Measurements from ENCODE around the gene ZNF566. TPM values are rescaled to one million over a fixed set of nuclear protein-coding genes. Genes with fewer than 3 reads are reported as not detected.

The ZNF566 gene
- total and polyA plus RNA-seq, 2 of the 13 experiments (the other 11 are each of a cell fraction or from before 2014, with no cell fraction given) = 4.8 to 13.7 TPM

DNA sequence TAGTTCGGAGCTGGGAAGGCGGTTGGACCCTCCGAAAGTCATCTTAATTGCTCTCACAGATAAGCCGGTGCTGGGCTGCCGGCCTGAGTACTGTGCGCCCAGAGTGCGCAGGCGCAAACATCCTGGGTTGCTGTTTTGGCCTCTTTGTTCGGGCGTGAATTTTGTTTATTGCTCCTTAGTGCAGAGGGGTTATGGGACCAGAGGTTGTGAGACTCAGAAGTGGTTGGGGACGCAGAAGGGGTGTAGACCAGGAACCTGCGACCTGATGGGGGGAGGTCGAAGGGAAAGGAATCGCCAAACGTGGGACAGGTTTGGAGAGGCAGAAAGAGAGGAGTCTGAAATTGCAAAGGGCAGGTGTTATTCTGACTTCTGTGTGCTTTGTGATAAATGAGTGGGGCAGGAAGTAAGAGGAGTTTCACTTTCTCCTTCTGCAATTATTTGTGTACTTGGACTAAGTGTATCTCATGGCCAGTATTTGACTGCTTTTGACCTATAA lies 607 bp upstream of the ZNF566 start:
- Histone ChIP-seq H3K27me3 (ENCODE audit: control insufficient read depth in 1 of 2, insufficient read depth in 2 of 2, low read length in 2 of 2) (peaks cover 0 to 4% of the 10 kb centered on the region in 2 experiments; a peak in 1 of 5 replicates), H3K4me3 (replicated peaks in 1 of 3; ENCODE audit: insufficient read depth in 1 of 3, low read depth in 2 of 3, low read length in 3 of 3) (peak overlapping the region; percentile 70 to 87 (median 84)), H3K79me2 (ENCODE audit: insufficient read depth, low read length) (peaks cover 17% of the 10 kb centered on the region), H3K9me3 (ENCODE audit: low read length) (peaks cover 10% of the 10 kb centered on the region), H3K4me1 (ENCODE audit: insufficient read depth, low read length) (peaks cover 18% of the 10 kb centered on the region), H3K36me3 (replicated peaks in 1 of 2; ENCODE audit: control insufficient read depth in 1 of 2, insufficient read depth in 2 of 2, low read length in 2 of 2) (no peaks in the 10 kb centered on the region), H3K9ac (ENCODE audit: insufficient read depth, low read depth, low read length) (peak overlapping the region; percentile 92), H3K4me2 (ENCODE audit: low read depth, low read length) (peak overlapping the region; percentile 89), H3K27ac (ENCODE audit: extremely low read length, insufficient read depth, low read length) (peak overlapping the region; percentile 91), H2AFZ (ENCODE audit: low read length) (peak overlapping the region; percentile 80), H4K20me1 (ENCODE audit: insufficient read depth, low read length) (no peaks in the 10 kb centered on the region)
- peak; percentile 92 for ATAC-seq
- CTCF ChIA-PET (ENCODE audit: low intra/inter-chr PET ratio, low total read pairs) = no interaction called here
- WGBS (ENCODE audit: low lambda C conversion rate) = under 1% methylated on average over 11 of the region's 15 CpGs
- intact Hi-C loops (cut with micrococcal nuclease; ENCODE audit: unreplicated experiment) = loop anchor here (1.0 to 10.0 kb wide), 4 partner anchors 37 to 365 kb away; partner anchors contain the start of genes ZFP14 and ZNF565
- TSS peak; percentile 95 for BruUV-seq (replicated peaks)
- peak; percentile 94 for FAIRE-seq
- in situ Hi-C loops (cut with HindIII; ENCODE audit: extremely low pct_ligation_motif_present, low pct_unique_long_range_greater_than_20kb) = no loop called here
- peak; percentile 94 for DNase-seq (ENCODE audit: low spot score)
- POLR2A ChIA-PET = interaction anchor here (0.6 to 3.1 kb wide), 32 partner anchors 11 to 1290 kb away, joined by 3 to 57 read pairs (median 5); partner anchors contain the start of genes CAPNS1, POLR2I, TBCB and ZFP14
- TF ChIP-seq ZNF709 (CRISPR knock-in tag; IDR thresholded peaks at IDR 0.05) (peak; percentile 9; the same call in 1 of the 2 replicates), ZNF501 (CRISPR knock-in tag; IDR thresholded peaks at IDR 0.05) (peak; percentile 2), POLR2A (IDR thresholded peaks at IDR 0.05; ENCODE audit: insufficient read depth in 1 of 2, low read depth in 2 of 2, low read length in 2 of 2) (0 out of 4 replicates have a peak, but pooled peaks of 1 of the 2 experiments have one; percentile 10), LBX2 (CRISPR knock-in tag; IDR thresholded peaks at IDR 0.05; ENCODE audit: borderline replicate concordance) (no peak), TAF1 (CRISPR knock-in tag; IDR thresholded peaks at IDR 0.05) (no peak), HCFC1 (IDR thresholded peaks at IDR 0.05; ENCODE audit: low read depth, low read length) (peak; percentile 56; the same call in 1 of the 2 replicates), DZIP1 (CRISPR knock-in tag; IDR thresholded peaks at IDR 0.05) (peak; percentile 15; the same call in 1 of the 2 replicates), NFIC (IDR thresholded peaks at IDR 0.05; ENCODE audit: low read length) (no peak), KAT8 (CRISPR knock-in tag; IDR thresholded peaks at IDR 0.05) (no peak), NR2F6 (IDR thresholded peaks at IDR 0.05) (no peak), NR2F6 (CRISPR knock-in tag; IDR thresholded peaks at IDR 0.05) (0 out of 2 replicates have a peak, but pooled peaks have one; percentile 2), ATF1 (CRISPR knock-in tag; IDR thresholded peaks at IDR 0.05) (peak; percentile 11; the same call in 1 of the 2 replicates), RARA (CRISPR knock-in tag; IDR thresholded peaks at IDR 0.05) (0 out of 2 replicates have a peak, but pooled peaks have one; percentile 6), JUNB (CRISPR knock-in tag; IDR thresholded peaks at IDR 0.05; ENCODE audit: borderline replicate concordance) (peak; percentile 58; the same call in 1 of the 2 replicates), AGO1 (IDR thresholded peaks at IDR 0.05; ENCODE audit: low read depth, low read length, poor library complexity, severe bottlenecking) (no peak), SUZ12 (IDR thresholded peaks at IDR 0.05; ENCODE audit: low read depth, low read length) (peak; percentile 42)
- TF ChIP-seq, protein P1, sequence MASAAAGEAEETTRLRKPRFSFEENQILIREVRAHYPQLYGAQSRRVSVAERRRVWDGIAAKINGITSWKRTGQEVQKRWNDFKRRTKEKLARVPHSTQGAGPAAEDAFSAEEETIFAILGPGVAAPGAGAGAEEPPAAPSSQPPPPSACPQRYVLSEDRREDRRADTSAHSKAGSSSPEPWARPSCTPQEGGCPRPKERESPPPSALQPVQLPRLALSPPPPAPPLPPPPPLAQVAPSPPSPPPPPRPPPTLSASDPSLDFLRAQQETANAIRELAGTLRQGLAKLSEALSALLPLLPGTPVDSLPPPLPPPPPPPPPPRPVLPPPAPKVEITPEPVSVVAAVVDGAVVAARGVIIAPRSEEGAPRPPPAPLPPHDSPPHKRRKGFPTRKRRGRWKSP (CRISPR knock-in tag; IDR thresholded peaks at IDR 0.05) = peak; percentile 16; the same call in 1 of the 2 replicates
- TF ChIP-seq, protein P2, sequence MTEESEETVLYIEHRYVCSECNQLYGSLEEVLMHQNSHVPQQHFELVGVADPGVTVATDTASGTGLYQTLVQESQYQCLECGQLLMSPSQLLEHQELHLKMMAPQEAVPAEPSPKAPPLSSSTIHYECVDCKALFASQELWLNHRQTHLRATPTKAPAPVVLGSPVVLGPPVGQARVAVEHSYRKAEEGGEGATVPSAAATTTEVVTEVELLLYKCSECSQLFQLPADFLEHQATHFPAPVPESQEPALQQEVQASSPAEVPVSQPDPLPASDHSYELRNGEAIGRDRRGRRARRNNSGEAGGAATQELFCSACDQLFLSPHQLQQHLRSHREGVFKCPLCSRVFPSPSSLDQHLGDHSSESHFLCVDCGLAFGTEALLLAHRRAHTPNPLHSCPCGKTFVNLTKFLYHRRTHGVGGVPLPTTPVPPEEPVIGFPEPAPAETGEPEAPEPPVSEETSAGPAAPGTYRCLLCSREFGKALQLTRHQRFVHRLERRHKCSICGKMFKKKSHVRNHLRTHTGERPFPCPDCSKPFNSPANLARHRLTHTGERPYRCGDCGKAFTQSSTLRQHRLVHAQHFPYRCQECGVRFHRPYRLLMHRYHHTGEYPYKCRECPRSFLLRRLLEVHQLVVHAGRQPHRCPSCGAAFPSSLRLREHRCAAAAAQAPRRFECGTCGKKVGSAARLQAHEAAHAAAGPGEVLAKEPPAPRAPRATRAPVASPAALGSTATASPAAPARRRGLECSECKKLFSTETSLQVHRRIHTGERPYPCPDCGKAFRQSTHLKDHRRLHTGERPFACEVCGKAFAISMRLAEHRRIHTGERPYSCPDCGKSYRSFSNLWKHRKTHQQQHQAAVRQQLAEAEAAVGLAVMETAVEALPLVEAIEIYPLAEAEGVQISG (CRISPR knock-in tag; IDR thresholded peaks at IDR 0.05) = 0 out of 2 replicates have a peak, but pooled peaks have one; percentile 12
